Endometrial microvascular endothelial cells (primary cell): ENCODE data around the gene LIN7B. TPM values are rescaled to one million over a fixed set of nuclear protein-coding genes. Genes with fewer than 3 reads are reported as not detected.

Experiments
- in situ Hi-C: cut with HindIII; loops from 2 replicates; pipeline ENCODE4 v1.10.0; 2017; ENCODE audit warnings: low sequenced_read_pairs, low pct_unique_long_range_greater_than_20kb; ENCODE audit errors: inconsistent ontology term
- total RNA-seq: library from RNA; depleted of rRNA; stranded (reverse); fragments of >200 nt; gene quantifications from one replicate; pipeline ENCODE4 v1.2.3, GENCODE V29; 2015; ENCODE audit errors: inconsistent ontology term

The LIN7B gene
- total RNA-seq, 1 donor from 2014 or later = 0.74 TPM

DNA sequence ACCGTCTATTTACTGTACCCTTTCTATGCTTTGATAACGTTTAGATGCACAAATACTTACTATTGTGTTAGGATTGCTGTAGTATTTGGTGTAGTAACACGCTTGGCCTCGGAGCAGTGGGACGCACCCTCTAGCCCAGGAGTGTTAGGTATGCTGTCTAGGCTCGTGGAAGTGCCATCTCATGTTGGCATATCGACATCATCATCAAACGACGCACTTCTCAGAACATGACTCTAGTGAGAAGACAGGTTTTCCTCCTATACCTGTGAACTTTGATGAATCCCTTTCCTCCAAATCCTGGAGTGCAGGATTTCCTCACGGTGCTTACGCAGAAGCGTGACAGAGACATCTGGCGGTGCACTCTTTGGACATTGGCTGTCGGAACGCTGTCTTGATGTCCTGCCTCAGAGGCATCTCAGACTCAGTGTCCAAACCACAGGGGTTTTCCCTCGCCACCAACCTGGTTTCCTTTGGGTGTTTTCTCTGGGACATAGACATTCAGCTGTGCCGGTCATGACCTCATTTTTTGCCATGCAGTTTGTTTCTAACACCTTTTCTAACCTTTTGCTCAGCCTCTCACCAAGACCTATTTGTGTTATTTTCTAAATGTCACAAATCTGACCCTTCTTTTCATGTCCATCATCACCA is 22.7 kb upstream of the LIN7B start:
- in situ Hi-C loops = no loop called here

GRCh38 chr19:49092686-49093085 is 21.5 kb upstream of the LIN7B start:
- in situ Hi-C loops = no loop called here

DNA sequence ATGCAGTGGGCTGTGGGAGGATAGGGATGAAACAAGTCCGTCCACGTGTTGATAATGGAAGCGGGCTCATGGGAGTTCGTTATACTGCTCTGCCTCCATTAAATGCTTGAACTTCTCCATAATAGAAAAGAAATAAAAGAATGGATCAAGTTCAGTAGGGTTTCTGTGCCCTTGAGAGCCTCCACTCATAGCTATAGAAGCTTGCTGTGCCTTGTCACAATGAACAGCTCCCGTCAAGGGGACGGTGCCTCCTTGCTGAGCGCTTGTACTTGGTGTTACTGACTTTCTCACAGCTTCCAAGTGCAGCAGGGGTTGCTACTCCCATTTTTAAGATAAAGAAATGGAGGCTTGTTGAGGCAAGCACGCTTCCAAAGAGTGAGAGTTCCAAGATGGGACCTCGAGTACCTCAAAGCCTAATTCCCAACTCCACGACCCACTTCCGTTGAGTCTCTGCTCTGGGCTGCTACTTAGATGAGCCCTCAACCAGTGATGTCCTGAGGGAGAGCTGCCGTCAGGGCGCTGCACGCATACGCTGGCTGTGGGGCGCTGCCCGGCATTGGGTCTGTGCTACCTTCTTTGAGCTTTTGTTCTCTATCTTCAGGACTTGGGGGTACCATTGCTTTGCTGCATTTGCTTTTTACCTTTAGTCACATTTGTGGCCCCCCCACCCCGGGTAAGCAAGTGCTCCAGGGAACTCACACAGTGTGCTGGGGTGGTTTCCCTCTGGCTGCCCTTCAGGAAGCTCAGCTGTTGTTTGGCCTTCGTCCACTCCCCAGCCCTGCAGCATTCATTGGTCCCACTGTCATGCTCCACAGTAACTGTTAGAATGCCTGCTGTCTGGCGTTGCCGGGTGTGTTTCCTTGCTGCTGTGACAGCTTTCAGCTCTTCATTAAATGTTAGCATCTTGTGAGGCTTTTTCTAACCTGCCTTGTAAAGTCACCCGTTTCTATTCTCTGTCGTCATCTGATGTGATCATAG is 19.4 kb upstream of the LIN7B start:
- in situ Hi-C loops = no loop called here

DNA sequence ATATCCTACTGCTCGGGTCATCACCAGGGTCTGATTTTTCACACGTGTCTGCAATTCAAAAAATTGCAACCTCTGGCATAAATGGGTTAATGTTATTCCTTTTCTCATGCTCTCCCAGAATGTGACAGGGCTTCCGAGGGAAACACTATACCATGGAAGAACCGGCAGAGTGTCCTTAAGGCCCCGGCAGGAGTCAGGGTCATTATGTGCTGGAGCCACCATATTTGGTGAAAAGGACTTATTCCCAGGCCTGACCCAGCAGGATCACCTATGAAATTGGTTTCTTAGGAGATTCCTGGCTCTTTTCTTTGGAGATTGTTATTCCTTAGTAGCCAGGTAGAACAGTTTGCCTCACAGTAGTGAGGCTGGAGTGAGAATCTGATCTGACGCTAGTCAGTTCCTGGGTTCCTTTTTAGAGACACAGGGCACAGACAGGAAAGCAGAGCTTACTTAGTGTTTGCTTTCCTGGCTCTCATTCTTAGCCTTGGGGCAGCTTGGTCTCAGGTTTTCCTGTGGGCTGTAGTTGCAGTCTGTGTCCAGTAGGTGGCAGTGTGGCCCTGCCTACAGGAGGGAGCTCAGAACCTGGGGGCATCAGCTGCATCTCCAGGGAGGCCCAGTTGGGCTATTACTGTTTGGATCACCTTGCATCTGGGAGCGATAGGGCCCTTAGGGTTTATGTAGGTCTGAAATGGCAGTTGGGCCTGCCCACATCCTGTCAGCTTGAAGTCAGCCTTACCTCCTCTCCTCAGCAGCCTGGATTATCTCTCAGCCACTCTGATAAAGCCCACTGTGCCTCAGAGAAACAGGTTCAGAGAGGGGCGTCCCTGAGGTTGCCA is 16.5 kb upstream of the LIN7B start:
- in situ Hi-C loops = no loop called here

- in situ Hi-C loops = no loop called here
Measured at GRCh38 chr19:49098795-49099194, 15.4 kb upstream of the LIN7B start.

DNA sequence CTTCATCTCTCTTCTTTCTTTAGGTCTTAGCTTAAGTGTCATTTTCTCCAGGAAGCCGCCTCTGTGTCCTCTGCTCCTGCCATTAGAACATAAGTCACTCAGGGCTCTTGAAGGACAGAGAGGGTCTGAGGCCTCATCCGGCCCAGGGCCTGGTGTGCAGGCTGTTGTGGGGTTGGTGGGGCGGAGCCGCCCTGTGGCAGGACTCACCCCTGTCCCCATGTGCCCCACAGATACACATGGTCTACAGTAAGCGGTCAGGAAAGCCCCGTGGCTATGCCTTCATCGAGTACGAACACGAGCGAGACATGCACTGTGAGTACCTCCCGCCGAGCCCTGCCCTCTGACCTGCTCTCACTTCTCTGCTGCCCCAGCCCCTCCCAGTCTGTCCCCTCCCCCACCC is 13.0 kb upstream of the LIN7B start:
- in situ Hi-C loops = no loop called here

- in situ Hi-C loops = no loop called here
Measured at GRCh38 chr19:49102303-49102702, 11.9 kb upstream of the LIN7B start.

GRCh38 chr19:49103331-49104085 is 10.7 kb upstream of the LIN7B start:
- in situ Hi-C loops = no loop called here

GRCh38 chr19:49104229-49104864 is 9.8 kb upstream of the LIN7B start:
- in situ Hi-C loops = no loop called here

DNA sequence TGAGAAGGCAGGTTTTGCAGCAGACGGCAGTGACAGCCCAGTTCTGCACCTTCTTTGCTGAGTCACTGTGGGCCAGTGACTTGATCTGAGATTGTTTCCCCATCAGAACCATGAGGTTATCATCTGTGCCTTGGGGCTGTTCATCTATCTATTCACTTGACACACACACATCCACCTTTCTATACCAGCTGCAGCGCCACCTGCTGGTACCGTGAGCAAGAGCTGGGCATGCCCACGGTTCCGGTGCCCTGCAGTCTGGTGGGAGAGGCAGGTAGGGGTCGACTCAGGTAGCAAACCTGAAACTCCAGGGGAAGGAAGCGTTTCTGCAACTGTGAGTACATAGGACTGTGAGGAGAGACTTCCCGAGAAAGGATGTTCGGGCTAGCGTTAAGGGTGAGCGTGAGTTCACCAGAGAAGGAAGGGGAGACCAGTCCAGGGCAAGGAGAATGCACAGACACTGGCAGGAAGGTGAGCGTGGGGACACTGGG is 7.5 kb upstream of the LIN7B start:
- in situ Hi-C loops = no loop called here

DNA sequence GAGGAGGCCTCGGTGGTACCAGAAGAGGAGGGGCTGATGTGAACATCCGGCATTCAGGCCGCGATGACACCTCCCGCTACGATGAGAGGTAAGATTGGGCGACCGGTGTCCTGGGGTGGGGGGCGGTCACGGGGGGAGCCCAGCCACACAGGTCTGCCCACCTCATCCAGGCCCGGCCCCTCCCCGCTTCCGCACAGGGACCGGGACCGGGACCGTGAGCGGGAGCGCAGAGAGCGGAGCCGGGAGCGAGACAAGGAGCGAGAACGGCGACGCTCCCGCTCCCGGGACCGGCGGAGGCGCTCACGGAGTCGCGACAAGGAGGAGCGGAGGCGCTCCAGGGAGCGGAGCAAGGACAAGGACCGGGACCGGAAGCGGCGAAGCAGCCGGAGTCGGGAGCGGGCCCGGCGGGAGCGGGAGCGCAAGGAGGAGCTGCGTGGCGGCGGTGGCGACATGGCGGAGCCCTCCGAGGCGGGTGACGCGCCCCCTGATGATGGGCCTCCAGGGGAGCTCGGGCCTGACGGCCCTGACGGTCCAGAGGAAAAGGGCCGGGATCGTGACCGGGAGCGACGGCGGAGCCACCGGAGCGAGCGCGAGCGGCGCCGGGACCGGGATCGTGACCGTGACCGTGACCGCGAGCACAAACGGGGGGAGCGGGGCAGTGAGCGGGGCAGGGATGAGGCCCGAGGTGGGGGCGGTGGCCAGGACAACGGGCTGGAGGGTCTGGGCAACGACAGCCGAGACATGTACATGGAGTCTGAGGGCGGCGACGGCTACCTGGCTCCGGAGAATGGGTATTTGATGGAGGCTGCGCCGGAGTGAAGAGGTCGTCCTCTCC is 6.3 kb upstream of the LIN7B start:
- in situ Hi-C loops = no loop called here

- in situ Hi-C loops = no loop called here
Measured at GRCh38 chr19:49109051-49109450, 5.1 kb upstream of the LIN7B start.

DNA sequence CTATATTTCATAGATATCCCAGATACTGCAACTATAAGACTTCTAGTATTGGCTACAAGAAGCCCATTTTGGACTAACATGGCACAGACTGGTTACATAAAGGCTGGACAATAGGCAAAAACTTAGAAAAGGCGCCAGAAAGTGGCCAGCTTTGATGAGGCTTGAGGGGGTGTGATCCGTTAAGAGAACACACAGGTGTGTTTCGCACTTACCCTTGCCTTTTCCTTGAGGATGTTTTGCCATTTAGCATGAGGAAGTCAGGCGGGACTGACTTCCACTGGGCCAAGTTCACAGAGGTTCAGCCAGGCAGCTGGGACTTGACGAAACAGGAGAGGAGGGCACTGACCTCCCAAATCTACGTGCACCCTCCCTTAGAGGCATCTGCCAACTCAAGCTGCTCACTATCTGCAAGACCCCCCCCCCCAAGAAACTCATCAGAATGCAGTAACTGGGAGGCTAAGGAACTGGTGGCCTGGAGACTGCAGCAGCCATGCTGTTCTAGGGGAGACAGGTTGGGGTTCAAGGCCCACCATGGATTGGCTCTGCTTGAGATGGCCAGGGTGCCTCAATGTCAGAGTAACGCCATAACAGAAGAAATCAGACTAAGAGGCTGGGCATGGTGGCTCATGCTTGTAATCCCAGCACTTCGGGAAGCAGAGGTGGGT is 4.5 kb upstream of the LIN7B start:
- in situ Hi-C loops = no loop called here

- in situ Hi-C loops = no loop called here
Measured at GRCh38 chr19:49110567-49110966, 3.6 kb upstream of the LIN7B start.

- in situ Hi-C loops = no loop called here
Measured at GRCh38 chr19:49111218-49111998, 2.8 kb upstream of the LIN7B start.
